HG02678 (cell line): Measurements from ENCODE around the gene TSHZ3.

Experiments used
- ATAC-seq: cut with Tn5 transposase; IDR thresholded peaks from one replicate; pipeline ENCODE4 v1.9.1; 2021; ENCODE audit warnings: mild to moderate bottlenecking, moderate library complexity; ENCODE audit not compliant: unreplicated experiment

TSHZ3 gene

DNA sequence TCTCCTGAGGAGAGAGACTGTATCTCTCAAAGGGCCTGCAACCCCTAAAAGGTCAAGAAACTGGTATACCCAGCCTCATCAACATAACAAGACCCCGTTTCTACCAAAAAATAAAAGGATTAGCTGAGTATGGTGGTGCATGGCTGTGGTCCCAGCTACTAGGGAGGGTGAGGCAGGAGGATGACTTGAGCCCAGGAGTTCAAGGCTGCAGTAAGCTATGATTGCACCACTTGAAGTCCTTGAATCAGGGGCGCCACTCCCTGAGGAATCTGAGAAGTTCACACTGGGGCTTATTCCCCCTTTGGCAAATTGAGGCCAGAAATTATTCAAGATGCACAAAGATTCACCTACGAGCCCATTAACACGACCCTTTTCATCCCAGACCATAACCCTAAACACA, 83.0 kb downstream of the TSHZ3 start:
- ATAC-seq, result no peak

DNA sequence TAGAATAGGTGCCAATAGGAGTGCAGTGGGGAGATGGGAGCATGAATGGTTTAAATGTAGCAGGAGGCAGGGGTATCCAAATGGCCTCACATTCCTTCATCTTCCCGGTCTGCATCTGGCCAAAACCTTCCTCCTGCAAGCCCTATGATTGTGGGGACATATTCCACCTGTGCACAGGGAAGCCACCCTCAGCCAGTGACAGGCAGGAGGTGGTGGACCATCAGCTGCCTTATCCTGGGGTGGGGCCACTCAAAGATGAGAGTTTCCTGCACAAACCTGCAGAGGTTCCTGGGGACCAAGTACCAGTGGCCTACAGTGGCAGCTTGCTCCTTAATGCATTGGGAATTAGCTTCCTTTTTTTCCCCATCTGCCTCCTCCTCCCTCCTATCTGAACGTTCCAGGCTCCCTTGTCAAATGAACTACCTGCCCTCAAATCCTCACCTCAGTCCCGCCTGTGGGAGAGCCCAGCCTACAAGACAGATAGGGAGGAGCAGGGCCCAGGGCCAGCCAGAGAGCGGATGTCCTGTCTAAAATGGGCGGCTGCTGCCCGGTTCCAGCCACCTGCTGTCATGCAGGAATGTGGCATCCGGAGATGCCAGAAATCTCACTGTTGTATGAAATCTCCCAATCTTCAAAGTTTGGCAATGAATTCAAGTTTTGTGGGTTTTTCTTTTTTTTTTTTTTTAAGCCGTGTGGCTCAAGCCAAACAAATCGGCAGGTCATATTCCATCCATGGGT, 85.0 kb downstream of the TSHZ3 start:
- no peak for ATAC-seq

DNA sequence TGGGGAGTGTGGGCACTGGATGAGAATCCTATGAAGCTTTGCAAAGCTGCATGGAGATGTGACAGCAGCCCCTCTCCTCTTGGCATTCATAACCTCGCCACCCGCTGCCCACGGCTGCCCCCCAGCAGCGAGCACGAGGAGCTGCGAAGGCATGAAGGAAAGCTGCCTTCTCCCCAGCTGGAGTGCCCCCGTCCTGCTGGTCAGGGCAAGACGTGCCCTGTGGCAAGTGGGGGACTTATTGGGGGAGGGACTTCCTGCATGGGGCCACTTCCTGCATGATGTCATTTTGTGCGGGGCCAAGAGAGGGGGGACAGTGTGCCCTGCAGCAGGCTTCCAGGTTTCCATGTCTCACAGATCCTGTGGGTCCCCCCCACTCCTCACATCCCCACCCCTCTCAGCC, 85.9 kb downstream of the TSHZ3 start:
- no peak for ATAC-seq

DNA sequence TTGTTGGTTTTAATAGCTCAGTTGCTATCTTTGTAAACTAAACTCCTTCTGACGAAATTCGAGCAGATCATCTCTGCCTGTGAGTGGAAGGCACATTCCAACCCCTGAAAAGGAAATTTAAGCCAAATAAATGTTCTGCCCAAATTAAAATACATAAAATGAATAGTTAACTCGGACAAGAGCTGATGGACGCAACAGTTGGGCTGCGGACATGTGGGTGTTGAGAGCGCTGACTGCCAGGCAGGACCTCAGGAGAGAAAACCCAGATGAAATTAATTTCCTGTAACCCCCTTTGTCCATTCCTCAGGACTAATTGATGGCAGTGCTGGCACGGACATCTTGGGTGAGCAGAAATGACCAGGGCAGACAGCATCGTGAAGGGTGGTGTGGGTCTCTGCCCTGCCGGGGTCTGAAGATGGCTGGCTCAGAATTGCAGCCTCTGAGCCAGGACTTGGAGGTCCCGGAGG, 86.5 kb downstream of the TSHZ3 start:
- no peak for ATAC-seq

DNA sequence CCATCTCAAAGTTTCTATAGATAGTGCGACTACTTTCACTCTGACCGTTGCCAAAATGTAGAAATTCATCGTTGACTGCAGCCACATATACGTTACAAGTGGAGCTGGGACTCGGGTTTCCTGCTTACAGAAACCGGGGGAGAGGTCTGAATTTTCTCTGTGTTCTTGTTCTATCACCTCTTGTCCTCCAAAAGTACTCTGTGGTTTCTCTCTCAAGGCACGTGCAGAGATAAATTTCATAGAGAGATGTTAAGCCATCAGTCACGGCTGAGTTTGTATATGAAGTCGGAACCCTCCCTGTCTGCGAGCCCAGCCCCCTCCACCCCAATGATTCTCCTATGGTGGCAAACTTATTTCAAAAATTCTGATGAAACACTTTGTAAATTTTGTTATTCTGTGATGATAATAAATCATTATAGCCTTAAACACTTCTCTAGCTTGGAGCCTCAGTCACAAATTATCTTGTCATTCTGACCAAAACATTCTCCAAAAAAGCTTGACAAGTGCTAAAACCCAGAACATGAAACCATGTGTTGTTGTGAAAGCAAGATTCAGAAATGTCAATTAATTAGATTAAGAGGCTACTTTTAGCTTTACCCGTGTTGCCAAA, 87.5 kb downstream of the TSHZ3 start:
- ATAC-seq, result no peak

DNA sequence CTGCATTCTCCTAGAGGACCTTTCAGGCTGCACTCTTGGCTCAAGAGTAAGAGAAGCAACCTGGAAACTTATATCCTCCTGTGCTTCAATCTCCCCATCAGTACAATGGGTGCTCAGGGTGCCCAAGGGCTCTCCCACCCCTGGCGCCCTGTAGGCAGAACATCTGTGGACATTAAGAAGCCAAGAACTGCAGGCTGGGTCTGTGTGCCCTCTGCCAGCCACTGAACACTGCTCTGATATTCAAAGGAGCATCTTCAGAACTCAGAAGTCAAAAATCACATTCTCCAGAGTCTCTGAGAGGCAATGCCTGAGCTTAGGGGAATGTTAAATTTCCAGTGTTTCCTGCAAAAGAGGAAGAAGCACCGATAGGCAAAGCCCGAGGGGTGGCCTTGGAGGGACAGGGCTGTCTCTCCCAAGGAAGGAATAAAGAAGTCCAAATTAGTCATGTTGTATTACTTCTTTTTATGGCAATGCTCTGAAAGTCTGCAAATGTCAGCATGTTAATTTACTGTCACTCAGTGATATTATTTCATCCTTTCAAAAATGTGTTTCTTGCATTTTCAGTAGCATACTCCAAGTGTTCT, 88.1 kb downstream of the TSHZ3 start:
- no peak for ATAC-seq

DNA sequence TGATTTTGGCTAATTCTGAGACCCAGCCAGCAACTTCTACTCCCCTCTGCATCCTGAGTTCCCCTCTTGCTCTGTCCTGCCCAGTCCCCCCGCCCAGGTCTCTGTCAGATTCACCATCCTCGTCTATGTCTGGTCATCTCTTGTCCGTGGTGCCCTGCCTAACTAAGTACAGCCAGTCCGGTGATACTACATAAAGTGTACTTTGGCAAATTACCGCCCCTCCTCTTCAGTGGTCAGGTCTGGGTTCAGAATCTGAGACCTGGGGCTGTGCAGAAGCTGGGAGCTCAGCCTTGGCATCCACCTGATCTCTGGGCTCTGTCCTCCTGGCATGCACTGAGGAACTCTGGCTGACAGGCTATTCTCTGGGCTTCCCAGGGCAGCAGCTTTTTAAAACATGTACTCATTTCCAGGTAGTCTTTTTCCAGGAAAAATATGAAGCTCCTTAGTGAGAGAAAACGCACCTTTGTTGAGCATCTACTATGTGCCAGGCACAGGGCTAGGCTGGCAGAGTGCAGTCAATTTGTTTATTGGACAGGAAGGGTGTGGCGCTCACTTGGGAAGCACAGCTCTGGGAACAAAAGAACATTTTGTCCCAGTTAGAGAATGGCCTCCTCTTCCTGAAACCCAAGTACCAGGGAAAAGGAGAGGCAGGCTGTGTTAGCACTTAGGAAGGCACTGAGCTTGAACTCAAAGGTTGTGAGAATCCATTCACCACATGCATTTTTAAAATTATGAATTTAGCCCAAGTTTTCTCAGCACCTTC, 88.9 kb downstream of the TSHZ3 start:
- ATAC-seq, result no peak

DNA sequence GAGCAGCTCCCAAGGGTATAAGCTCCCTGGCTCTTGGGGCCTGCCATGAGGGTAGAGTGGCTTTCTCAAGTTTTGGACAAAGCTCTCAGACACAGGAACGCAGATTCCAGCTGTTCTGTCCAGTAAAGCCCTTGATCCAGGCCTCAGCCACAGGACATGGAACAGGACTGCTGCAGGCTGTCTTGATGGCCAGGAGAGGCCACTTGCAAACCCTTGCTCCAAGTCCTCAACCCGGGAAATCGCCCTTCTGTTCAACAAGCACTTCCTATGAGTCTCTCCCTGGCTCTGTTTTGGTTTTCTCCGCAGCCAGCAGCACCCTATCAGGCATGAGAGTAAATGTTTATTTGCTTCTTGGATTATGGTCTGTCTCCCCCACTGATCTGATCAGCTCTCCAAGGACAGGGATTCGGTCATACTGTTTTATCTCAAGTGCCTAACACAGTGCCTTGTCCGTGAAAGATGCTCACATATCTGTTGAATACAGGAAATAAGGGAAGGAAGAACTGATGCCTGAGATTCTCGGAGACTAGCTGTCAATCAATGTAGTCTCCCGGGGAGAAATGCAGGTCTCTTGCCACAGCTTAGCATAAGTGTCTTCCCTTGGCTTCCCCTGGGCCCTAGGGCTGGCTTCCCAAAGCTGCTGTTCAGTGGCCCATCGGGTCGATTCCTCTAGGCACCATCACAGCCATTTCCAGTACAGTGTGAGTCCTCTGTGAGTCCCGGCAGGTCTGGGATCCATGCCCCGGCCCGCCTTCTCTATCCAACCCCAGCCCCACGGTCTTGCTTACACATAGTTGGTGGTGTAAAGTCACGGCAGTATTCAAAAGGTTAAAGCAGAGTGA, 90.8 kb downstream of the TSHZ3 start:
- no peak for ATAC-seq

DNA sequence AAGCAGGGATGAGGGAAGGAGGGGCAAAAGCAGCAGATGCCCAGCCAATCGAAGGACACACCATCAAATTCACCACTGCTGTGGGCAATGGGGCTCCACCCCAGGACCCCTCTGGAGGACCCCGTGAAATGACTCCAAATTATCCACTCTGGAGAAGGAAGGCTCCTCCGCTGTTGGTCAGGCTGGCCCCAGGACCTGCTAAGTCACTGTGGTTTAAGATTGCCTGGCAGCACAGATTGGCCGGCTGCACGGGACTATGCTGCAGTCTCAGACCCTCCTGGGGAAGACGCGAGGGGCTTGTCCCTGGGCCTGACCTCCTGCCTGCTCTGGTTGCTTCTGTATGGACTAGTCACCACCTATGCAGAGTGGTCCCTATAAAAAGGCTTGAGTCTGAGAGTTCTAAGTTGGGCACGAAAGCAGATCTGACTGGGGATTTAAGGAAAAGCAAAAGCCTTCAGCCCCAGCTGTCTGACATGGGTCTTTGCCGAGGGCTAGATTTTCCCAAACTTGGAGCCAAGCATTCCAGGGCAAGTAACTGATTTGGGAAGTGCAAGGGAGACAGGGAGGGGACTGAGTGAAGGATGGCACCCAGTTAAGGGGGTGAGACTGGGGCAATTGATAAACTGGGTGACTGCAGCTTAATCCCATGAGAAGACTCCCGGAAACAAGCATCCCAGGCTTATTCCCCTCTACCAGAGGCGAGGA, 91.7 kb downstream of the TSHZ3 start:
- no peak for ATAC-seq

DNA sequence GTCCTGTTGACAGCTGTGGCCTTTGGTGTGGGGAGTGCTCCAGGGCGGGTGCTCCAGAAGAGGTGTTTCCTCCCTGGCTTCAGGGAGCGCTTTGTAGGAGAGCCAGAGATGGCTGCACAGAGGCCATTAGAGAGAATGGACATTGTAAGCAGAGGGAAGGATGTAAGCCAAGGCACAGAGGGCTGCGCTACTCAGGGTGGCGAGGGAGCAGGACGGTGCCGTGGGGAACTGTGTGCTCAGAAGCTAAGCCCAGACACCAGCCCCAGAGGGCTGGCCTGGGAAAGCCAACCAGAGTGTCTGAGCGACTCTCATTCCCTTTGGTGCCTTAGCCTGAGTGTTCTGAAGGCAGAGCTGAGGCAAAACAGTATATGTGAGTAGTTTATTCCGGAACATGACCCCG, 92.2 kb downstream of the TSHZ3 start:
- no peak for ATAC-seq

DNA sequence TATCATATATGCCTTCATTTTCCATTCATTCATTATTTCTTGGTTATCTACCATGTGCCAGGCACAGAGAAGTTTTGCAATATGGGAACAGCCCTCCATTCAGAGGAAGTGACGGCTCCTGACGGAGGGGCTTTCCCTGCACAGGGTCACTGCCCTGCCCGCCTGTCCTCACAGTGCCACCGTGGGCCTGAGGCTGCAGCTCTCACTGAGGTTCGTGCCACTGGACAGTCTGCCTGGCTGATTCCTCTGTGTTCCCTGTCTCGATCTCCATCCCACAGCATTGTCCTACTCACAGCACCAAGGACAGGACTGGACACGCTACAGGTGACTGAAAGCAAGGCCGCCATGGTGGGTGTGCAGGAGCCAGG, 92.7 kb downstream of the TSHZ3 start:
- ATAC-seq, result no peak

DNA sequence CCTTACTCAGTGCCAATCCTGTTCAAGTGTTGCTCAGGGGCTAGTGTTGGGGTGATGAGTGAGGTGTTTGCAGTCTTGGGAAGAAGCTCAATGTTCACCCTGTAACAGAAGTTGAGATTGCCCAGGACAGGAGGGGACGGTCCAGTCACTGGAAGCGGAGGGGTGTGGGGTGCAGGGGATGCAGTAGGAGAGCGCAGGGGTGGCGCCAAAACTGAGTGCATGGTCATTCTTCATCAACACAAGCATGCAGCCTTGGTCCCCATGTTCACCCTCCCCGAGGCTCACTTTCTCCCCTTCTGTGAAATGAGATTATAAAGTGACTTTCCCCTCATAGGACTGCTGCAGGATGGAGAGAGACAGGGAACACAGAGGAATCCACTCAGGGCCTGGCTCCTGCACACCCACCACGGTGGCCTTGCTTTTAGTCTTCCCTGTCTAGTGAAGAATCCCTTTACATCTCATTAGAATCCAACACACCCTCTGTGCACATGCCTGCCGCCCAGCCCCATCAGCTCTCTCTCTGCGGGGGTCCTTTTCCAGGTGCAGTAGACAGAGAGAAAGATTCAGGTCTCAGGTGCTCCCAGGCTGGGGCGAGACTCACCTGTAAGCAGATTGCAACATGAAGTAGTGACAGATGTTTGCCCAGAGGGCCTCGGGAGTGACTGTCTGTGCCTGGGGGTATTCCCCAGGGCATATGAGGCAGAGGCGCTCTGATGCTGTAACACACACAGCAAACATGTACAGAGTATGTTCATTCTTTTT, 93.2 kb downstream of the TSHZ3 start:
- no peak for ATAC-seq

DNA sequence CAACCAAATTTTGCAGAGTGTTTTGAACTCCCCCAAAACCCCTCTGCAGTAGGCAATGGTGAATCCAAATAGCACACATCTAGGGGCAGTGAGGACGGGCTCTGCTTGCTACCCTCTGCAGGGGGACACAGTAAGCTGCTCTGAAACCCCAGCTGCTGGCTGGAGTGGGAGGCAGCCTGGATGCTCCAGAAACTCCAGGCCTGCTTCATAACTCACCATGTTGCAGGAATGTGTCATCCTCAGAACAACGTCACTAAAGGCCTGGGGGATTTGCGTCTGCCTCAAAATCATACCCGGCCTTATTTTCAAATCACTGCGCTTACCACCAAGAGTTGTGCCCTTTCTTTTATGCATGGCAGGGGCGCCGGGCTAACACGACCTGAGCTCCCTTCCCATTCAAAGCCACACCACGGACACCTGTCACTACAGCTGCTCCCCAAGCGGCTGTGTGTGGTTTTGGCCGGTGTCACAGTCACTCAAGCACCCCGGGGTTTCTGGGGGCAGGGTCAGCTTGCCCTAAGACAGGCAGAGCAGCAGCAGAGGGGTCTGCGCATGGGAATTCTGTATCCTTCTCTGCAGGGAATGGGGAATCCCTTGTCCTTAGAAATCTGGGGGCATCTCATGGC, 93.9 kb downstream of the TSHZ3 start:
- no peak for ATAC-seq

DNA sequence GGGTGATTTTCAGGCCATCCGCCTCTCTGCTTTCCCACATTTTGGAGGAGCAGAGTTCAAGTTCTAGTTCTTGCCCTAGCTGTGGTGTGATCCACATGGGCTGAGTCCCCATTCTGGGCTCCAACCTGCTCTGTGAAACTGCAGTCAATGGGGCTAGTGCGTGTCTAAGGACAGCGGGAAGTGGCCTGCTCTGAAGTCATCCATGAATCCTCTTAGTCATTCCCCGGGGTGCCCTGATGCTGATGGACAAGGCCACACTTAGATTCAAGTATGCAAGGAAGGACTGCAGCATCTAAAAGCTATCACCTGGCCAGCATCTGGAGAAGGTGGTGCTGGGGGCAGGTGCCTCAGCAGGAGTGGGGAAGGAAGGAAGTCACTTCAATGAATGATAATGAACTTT, 94.6 kb downstream of the TSHZ3 start:
- ATAC-seq, result no peak

DNA sequence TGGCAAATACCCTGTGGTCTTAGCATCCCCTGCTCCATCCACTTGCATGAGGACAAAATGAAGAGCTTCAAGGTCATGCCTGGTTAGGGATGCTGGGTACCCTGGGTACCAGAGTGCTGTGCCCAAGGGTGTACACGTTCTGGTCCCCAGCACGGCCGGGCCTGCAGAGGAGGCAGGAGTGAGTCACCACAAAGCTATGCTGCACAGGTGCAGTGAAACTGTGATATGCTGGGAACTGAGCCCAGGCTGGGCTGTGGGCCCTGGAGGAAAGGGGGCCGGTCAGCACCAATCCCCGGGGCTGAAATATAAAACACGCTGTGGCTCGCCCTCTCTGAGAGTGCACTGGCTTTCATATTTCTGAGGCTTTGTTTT, 95.1 kb downstream of the TSHZ3 start:
- ATAC-seq, result no peak

DNA sequence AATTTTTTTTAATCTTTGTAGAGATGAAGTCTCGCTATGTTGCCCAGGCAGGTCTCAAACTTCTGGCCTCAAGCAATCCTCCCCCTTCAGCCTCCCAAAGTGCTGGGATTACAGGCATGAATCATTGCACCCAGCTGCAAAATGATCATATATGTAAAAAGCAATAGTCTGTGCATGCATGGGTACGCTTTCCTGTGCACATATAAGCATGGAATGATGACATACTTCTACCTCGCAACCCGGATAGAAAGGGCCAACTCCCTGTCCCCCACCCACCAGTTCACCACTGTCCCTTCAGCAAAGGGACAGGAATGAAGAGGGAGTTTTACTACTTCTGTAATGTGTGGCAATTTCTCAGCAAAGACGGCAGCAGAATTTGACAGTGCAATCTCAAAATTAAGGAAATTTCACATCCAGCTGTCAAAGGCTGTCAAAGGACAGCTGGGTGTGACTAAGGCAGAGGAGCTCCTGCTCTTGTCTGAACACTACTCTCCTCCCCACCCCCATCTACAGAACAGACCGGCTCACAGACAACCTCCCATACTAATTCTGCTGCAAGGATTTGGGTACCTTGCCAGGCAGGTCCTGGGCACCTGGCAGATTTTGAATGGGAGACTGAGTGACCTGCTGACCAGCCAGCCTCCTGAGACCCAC, 95.6 kb downstream of the TSHZ3 start:
- no peak for ATAC-seq

DNA sequence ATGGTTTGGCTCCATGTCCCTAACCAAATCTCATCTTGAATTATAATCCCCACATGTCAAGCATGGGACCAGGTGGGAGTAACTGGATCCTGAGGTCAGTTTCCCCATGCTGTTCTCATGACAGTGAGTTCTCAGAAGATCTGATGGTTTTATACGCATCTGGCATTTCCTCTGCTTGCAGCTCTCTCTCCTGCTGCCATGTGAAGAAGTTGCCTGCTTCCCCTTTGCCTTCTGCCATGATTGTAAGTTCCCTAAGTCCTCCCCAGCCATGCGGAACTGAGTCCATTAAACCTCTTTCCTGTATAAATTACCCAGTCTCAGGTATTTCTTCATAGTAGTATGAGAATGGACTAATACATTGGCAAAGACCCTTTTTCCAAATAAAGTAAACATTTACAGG, 96.8 kb downstream of the TSHZ3 start:
- no peak for ATAC-seq

DNA sequence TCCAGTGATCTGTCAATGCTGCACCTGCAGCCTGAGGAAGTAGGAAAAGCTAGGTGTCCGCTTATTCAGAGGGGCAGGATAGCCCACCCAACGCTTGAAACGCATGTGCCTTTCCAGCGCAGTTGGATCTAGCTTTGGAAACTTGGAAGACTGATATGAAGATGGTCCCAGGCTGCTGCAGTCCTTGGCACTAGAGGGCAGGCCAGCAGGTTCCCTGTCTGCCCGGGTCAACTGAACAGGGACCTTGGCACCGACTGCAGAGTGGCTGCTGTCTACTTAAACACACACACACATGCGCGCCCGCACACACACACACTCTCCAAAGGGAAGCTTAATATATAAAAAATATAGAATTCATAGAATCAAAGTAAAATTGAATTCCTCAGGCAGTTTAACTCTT, 100.0 kb downstream of the TSHZ3 start:
- no peak for ATAC-seq

DNA sequence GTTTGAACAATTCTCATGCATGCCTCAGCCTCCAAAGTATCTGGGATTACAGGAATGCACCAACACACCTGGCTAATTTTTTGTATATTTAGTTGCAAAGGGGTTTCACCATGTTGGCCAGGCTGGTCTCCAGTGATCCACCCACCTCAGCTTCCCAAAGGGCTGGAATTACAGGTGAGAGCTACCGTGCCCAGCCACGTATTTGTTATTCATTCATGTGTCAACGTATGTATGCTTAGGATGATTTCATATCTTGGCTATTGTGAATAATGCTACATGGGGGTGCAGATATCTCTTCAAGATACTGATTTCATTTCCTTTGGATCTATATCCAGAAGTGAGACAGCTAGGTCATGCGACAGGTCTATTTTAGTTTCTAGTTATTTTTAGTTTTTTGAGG, 113.4 kb downstream of the TSHZ3 start:
- ATAC-seq, result no peak
